ENCODE results near the gene EZH1.
"Not testable (repeated sequence)": the region's sequence is repeated elsewhere in the genome, so short reads cannot be mapped to it uniquely, and the experiment has no call there.

The EZH1 gene

GRCh38 chr17:42680331-42680808, 64.5 kb downstream of the EZH1 start:
- DNase-seq: no peak

- peak; percentile 71 to 86 for DNase-seq
Observed at GRCh38 chr17:42679492-42680330, 65.1 kb downstream of the EZH1 start.

- DNase-seq: peak; percentile 77 to 89
Observed at GRCh38 chr17:42678951-42679491, 65.8 kb downstream of the EZH1 start.

GRCh38 chr17:42677921-42678781, 66.7 kb downstream of the EZH1 start:
- DNase-seq: peak; percentile 88 to 91

- peak; percentile 100 for DNase-seq
Observed at GRCh38 chr17:42677012-42677857, 67.6 kb downstream of the EZH1 start.

GRCh38 chr17:42676424-42677011, 68.3 kb downstream of the EZH1 start, which contains the start of gene PLEKHH3:
PLEKHH3 (minus strand) TSS chr17:42676994; CDS start chr17:42676563, 431 bp downstream.
- peak; percentile 66 to 78 for DNase-seq

GRCh38 chr17:42675965-42676423, 68.8 kb downstream of the EZH1 start:
- peak; percentile 65 to 73 for DNase-seq

GRCh38 chr17:42675348-42675964, 69.4 kb downstream of the EZH1 start:
- DNase-seq: peak; percentile 89 to 92

- DNase-seq: peak; percentile 89 to 92
Observed at GRCh38 chr17:42674755-42675347, 70.0 kb downstream of the EZH1 start.

GRCh38 chr17:42673885-42674754, 70.7 kb downstream of the EZH1 start:
- no peak for DNase-seq

GRCh38 chr17:42673266-42673884, 71.5 kb downstream of the EZH1 start:
- DNase-seq: no peak

GRCh38 chr17:42672038-42672437, 72.8 kb downstream of the EZH1 start:
- no peak for DNase-seq

- no peak for DNase-seq
Observed at GRCh38 chr17:42670789-42671657, 73.8 kb downstream of the EZH1 start.

- DNase-seq: no peak
Observed at GRCh38 chr17:42669977-42670788, 74.7 kb downstream of the EZH1 start.

GRCh38 chr17:42669705-42669976, 75.2 kb downstream of the EZH1 start:
- DNase-seq: no peak

GRCh38 chr17:42667088-42667951, 77.5 kb downstream of the EZH1 start:
- no peak for DNase-seq

- not testable (repeated sequence) for DNase-seq
Observed at GRCh38 chr17:42666126-42666525, 78.7 kb downstream of the EZH1 start.

Data from NCI-H2081 (cell line).